ENCODE data around the gene CACNA1C.

The CACNA1C gene

DNA sequence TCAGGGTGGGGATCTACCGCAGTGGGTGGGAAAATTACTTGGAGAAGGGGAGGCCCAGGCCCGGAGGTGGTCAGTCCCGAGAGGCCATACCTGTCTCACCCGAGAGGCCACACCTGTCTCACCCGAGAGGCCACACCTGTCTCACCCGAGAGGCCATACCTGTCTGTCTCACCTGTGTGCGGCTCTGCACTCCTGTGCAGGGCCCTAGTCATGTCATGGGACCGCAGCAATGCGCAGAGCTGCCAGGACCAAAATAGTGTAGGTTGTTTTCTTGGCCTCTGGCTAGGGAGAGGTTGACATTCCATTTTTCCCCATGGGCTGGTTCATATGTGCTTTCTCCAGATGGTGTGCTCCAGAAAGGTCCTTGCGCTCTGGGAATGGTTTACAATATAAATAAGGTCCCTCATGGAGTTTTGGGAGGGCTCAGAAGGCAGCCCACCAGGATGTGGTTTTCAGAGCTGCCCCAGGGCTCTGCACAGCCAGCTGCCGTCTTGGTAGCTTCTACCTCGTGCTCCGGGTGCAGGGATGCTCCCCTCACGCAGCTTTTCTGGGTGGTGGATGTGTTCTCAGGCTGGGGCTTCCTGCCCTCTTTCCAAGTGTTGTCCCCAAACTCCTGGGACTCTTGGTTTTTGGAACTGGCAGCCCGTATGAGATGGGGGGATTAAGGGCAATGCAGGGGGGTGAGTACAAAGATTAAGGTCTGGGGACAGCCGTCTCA, 58.2 kb downstream of the CACNA1C start:
- H3K4me1 ChIP-seq (ENCODE audit: control insufficient read depth, insufficient read depth, low read length) = peaks cover 46% of the 10 kb centered on the region
- H3K9ac ChIP-seq (ENCODE audit: low read length in 2 of 2) = no peak overlapping the region
- H3K36me3 ChIP-seq (ENCODE audit: control insufficient read depth in 2 of 2, insufficient read depth in 2 of 2, low read length in 2 of 2) = peaks cover 0 to 8% of the 10 kb centered on the region in 2 donors
- no peak overlapping the region for H3K4me3 ChIP-seq (ENCODE audit: low read length in 2 of 2)
- no peaks in the 10 kb centered on the region for H3K9me3 ChIP-seq (ENCODE audit: control insufficient read depth in 2 of 2, low read length in 2 of 2)
- peak overlapping the region; percentile 11 for H3K27ac ChIP-seq (ENCODE audit: low read length)
- no peaks in the 10 kb centered on the region for H3K27me3 ChIP-seq (ENCODE audit: control insufficient read depth in 1 of 2, insufficient read depth in 2 of 2, low read length in 2 of 2)

DNA sequence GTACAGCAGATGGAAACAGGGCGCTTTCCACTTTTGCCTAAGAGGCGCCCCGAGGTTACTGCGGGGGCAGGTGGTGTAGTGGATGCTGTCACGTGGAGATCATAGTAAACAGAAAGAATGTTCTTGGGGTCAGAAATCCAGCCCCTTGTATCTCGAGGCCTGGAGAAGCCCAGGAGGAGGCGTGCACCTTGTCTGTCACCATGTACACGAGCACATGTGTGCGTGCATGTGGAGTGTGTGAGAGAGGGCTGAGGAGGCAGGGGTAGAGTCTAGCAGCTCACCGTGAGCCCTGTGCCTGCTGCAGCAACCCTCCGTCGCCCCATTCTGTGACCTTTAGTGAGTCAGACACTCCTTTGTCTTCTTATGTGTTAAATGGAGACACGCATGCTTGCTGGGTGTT, 59.0 kb downstream of the CACNA1C start:
- Histone ChIP-seq H3K36me3 (ENCODE audit: control insufficient read depth in 2 of 2, insufficient read depth in 2 of 2, low read length in 2 of 2) (peaks cover 0 to 9% of the 10 kb centered on the region in 2 donors), H3K9ac (ENCODE audit: low read length in 2 of 2) (no peak overlapping the region), H3K4me1 (ENCODE audit: control insufficient read depth, insufficient read depth, low read length) (peaks cover 46% of the 10 kb centered on the region), H3K4me3 (ENCODE audit: low read length in 2 of 2) (no peak overlapping the region), H3K27me3 (ENCODE audit: control insufficient read depth in 1 of 2, insufficient read depth in 2 of 2, low read length in 2 of 2) (no peaks in the 10 kb centered on the region), H3K9me3 (ENCODE audit: control insufficient read depth in 2 of 2, low read length in 2 of 2) (no peaks in the 10 kb centered on the region), H3K27ac (ENCODE audit: low read length) (peak overlapping the region; percentile 11)

DNA sequence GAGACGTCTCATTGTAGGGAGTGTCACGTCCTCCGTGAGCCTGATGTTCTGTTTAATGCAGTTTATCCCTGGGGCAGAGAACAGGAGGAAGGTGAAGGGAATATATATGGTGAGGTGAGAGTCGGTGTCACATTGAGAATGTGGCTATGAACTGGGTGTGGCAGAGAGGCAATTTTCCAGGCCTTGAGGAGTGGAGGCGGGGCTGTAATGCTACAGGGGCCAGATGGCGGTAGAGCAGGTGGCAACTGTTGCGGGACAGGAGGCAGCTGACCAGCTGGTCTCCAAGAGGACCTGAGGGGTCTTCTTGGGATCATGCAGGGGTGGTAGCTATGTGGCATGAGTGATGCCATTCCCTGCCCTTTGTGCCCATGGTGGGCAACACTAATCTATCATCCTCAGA, 59.6 kb downstream of the CACNA1C start:
- H3K9ac ChIP-seq (ENCODE audit: low read length in 2 of 2) = no peak overlapping the region
- peaks cover 50% of the 10 kb centered on the region for H3K4me1 ChIP-seq (ENCODE audit: control insufficient read depth, insufficient read depth, low read length)
- peaks cover 0 to 9% of the 10 kb centered on the region in 2 donors for H3K36me3 ChIP-seq (ENCODE audit: control insufficient read depth in 2 of 2, insufficient read depth in 2 of 2, low read length in 2 of 2)
- no peaks in the 10 kb centered on the region for H3K9me3 ChIP-seq (ENCODE audit: control insufficient read depth in 2 of 2, low read length in 2 of 2)
- no peaks in the 10 kb centered on the region for H3K27me3 ChIP-seq (ENCODE audit: control insufficient read depth in 1 of 2, insufficient read depth in 2 of 2, low read length in 2 of 2)
- H3K27ac ChIP-seq (ENCODE audit: low read length) = no peak overlapping the region
- H3K4me3 ChIP-seq (ENCODE audit: low read length in 2 of 2) = no peak overlapping the region

DNA sequence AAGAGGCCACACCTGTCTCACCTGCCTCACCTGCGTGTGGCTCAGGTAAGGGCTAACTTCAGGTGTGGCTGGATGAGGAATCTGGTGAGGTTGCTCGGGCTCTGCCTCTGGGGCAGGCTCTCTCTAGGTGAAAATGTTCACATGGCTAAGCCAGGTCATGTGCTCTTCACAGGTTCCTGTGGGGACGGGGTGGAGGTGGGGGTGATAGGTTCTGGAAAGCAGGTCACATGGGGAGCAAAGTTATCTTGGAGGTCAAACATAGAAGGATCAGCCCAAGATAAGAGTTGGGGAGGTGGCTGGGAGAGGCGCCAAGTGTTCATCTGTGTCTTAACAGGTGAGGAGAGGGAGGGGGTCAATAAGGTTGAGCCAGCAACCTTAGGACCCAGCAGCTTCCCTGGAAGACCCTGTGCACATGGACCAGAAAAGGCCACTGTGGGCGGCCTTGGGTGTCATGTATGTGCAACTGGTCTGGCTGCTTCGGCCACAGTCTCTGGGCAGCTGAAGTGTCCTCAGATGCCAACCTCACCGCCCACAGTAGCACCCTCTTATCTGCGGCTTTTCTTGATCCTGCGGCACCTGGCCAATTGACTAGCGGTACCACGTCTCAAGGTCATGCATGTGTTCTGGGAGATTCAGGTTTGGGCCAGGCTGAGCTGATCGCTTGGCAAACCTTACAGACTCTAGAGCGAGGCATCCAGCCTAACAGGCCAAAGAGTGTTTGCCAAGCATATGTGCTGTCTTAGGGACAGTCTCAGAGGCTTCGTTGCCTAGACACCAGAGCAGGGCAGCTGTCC, 60.5 kb downstream of the CACNA1C start:
- Histone ChIP-seq H3K9ac (ENCODE audit: low read length in 2 of 2) (no peak overlapping the region), H3K36me3 (ENCODE audit: control insufficient read depth in 2 of 2, insufficient read depth in 2 of 2, low read length in 2 of 2) (peaks cover 2 to 9% of the 10 kb centered on the region in 2 donors), H3K27ac (ENCODE audit: low read length) (no peak overlapping the region), H3K9me3 (ENCODE audit: control insufficient read depth in 2 of 2, low read length in 2 of 2) (no peaks in the 10 kb centered on the region), H3K4me1 (ENCODE audit: control insufficient read depth, insufficient read depth, low read length) (peaks cover 58% of the 10 kb centered on the region), H3K27me3 (ENCODE audit: control insufficient read depth in 1 of 2, insufficient read depth in 2 of 2, low read length in 2 of 2) (no peaks in the 10 kb centered on the region), H3K4me3 (ENCODE audit: low read length in 2 of 2) (no peak overlapping the region)

DNA sequence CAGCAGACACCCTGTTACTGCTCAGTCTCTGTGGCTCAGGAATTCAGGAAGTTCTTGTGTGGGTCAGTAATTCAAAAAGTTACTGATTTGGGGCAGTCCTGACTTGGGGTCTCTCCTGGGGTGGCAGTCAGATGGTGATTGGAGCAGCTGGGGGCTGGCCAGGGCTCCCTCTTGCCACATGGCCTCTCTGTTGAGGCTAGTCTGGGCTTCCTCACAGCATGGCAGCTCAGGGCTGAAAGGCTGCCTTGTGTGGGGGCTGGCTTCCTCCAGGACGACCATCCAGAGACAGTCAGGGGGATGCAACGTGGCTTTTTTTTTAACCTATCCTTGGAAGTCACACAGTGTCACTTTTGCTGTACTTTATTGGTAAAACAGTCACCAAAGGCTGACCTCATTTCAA, 61.3 kb downstream of the CACNA1C start:
- peaks cover 61% of the 10 kb centered on the region for H3K4me1 ChIP-seq (ENCODE audit: control insufficient read depth, insufficient read depth, low read length)
- no peak overlapping the region for H3K9ac ChIP-seq (ENCODE audit: low read length in 2 of 2)
- H3K9me3 ChIP-seq (ENCODE audit: control insufficient read depth in 2 of 2, low read length in 2 of 2) = no peaks in the 10 kb centered on the region
- no peak overlapping the region for H3K4me3 ChIP-seq (ENCODE audit: low read length in 2 of 2)
- peaks cover 2 to 9% of the 10 kb centered on the region in 2 donors for H3K36me3 ChIP-seq (ENCODE audit: control insufficient read depth in 2 of 2, insufficient read depth in 2 of 2, low read length in 2 of 2)
- no peaks in the 10 kb centered on the region for H3K27me3 ChIP-seq (ENCODE audit: control insufficient read depth in 1 of 2, insufficient read depth in 2 of 2, low read length in 2 of 2)
- H3K27ac ChIP-seq (ENCODE audit: low read length) = no peak overlapping the region

DNA sequence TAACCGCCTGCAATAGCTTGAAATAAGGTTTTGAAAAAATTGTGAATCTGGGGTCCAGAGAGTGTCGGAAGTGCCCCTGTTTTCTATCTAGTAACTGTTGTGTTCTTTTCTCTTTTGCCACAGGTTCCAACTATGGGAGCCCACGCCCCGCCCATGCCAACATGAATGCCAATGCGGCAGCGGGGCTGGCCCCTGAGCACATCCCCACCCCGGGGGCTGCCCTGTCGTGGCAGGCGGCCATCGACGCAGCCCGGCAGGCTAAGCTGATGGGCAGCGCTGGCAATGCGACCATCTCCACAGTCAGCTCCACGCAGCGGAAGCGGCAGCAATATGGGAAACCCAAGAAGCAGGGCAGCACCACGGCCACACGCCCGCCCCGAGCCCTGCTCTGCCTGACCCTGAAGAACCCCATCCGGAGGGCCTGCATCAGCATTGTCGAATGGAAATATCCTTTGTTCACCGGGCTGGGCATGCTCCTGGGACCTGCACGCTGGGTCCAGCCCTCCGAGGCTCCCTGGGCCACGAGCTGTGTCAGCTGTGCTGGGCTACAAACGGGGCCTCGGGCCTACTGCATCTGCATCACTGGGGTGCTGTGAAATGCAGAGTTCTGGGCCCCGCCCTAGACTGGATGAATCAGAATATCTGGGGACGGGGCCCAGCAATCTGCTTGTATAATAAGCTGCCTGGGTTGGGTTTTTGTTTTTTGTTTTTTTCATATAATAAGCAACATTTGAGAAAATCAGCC, 62.5 kb downstream of the CACNA1C start:
- no peak overlapping the region for H3K4me3 ChIP-seq (ENCODE audit: low read length in 2 of 2)

DNA sequence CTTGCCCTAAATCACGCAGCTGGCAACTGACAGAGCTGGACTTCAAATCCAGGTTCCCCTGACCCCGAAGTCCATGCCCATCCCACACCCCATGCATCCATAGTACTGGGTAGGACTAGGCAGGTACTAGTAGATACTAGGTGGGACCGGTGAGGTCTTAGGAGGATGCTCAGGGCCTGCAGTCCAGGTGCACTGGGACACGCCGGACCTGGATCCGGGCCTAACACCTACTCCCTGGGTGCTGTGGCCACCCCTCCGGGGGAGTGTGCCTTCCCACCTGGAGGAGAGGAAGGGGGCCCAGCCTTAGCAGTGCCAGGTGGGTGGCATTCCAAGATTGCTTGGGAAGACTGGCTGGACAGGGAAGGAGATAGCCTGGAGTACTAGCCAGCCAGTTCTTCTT, 64.8 kb downstream of the CACNA1C start:
- no peak overlapping the region for H3K9ac ChIP-seq (ENCODE audit: low read length in 2 of 2)
- peaks cover 2 to 9% of the 10 kb centered on the region in 2 donors for H3K36me3 ChIP-seq (ENCODE audit: control insufficient read depth in 2 of 2, insufficient read depth in 2 of 2, low read length in 2 of 2)
- H3K9me3 ChIP-seq (ENCODE audit: control insufficient read depth in 2 of 2, low read length in 2 of 2) = no peaks in the 10 kb centered on the region
- peak overlapping the region; percentile 88 for H3K27ac ChIP-seq (ENCODE audit: low read length)
- H3K4me1 ChIP-seq (ENCODE audit: control insufficient read depth, insufficient read depth, low read length) = peaks cover 61% of the 10 kb centered on the region
- no peak overlapping the region for H3K4me3 ChIP-seq (ENCODE audit: low read length in 2 of 2)
- H3K27me3 ChIP-seq (ENCODE audit: control insufficient read depth in 1 of 2, insufficient read depth in 2 of 2, low read length in 2 of 2) = no peaks in the 10 kb centered on the region

More for the DNA sequence above, 62.5 kb downstream of the CACNA1C start:
- peaks cover 2 to 9% of the 10 kb centered on the region in 2 donors for H3K36me3 ChIP-seq (ENCODE audit: control insufficient read depth in 2 of 2, insufficient read depth in 2 of 2, low read length in 2 of 2)
- H3K9me3 ChIP-seq (ENCODE audit: control insufficient read depth in 2 of 2, low read length in 2 of 2) = no peaks in the 10 kb centered on the region
- no peak overlapping the region for H3K9ac ChIP-seq (ENCODE audit: low read length in 2 of 2)
- no peaks in the 10 kb centered on the region for H3K27me3 ChIP-seq (ENCODE audit: control insufficient read depth in 1 of 2, insufficient read depth in 2 of 2, low read length in 2 of 2)
- H3K27ac ChIP-seq (ENCODE audit: low read length) = no peak overlapping the region
- peaks cover 65% of the 10 kb centered on the region for H3K4me1 ChIP-seq (ENCODE audit: control insufficient read depth, insufficient read depth, low read length)

DNA sequence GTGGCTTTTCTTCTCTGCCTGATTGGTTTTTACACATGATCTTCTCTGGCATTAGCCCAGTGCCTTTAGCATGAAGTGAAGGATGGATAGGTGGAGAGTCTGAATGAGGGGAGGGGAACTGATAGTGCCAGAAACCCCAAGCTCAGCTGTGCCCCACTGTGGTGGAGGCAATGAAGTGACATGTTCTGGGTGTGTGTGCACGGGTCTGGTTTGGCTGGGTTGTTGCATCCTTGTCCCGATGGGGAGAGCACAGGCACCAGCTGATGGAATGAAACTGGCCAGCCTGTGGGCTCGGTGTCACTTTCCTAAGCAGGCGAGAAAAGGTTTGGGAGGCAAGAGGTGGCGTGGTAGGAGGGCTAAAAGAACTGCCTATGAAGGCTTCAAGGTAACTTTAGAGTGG, 65.3 kb downstream of the CACNA1C start:
- H3K9me3 ChIP-seq (ENCODE audit: control insufficient read depth in 2 of 2, low read length in 2 of 2) = no peaks in the 10 kb centered on the region
- no peak overlapping the region for H3K4me3 ChIP-seq (ENCODE audit: low read length in 2 of 2)
- H3K36me3 ChIP-seq (ENCODE audit: control insufficient read depth in 2 of 2, insufficient read depth in 2 of 2, low read length in 2 of 2) = peaks cover 2 to 9% of the 10 kb centered on the region in 2 donors
- H3K27me3 ChIP-seq (ENCODE audit: control insufficient read depth in 1 of 2, insufficient read depth in 2 of 2, low read length in 2 of 2) = no peaks in the 10 kb centered on the region
- peak overlapping the region; percentile 88 for H3K27ac ChIP-seq (ENCODE audit: low read length)
- peaks cover 57% of the 10 kb centered on the region for H3K4me1 ChIP-seq (ENCODE audit: control insufficient read depth, insufficient read depth, low read length)
- H3K9ac ChIP-seq (ENCODE audit: low read length in 2 of 2) = peak overlapping the region in 1 of 2 donors; percentile 29

DNA sequence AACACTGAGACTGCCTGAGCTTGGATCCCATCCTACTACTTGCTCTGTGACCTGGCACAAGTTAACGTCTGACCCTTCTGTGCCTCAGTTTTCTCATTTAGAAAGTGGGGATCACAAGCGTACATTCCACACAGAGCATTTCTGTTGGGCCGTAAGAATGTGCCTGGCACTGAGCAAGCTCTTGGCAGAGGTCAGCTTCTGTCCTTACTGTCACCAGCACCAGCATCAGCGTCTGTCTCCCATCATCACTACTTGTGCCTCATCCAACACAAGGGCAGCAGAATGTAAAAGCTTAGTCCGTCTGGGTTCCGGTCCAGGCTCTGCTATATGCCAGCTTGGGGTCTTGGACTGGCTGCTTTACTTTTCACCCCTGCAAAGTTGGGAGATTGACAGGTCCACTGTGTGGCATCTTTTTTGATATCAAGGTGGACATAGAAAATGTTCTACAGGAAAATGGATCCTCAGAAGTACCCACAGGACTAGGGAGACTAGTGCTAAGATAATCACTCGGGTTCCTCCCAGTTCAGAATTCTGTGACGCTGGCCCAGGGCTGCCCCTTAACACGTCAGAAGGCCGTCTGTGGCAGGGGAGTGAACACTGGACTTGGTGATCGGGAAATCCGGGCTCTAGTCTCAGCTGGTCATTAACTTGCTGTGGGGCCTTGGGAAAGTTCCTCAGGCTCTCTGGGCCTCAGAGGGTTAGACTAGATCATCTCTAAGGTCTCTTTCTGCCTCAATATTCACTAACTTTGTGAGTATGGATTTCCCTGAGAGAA, 65.9 kb downstream of the CACNA1C start:
- no peak overlapping the region for H3K4me3 ChIP-seq (ENCODE audit: low read length in 2 of 2)
- H3K9ac ChIP-seq (ENCODE audit: low read length in 2 of 2) = peak overlapping the region; percentile 25 to 29
- peaks cover 2 to 9% of the 10 kb centered on the region in 2 donors for H3K36me3 ChIP-seq (ENCODE audit: control insufficient read depth in 2 of 2, insufficient read depth in 2 of 2, low read length in 2 of 2)
- no peaks in the 10 kb centered on the region for H3K27me3 ChIP-seq (ENCODE audit: control insufficient read depth in 1 of 2, insufficient read depth in 2 of 2, low read length in 2 of 2)
- H3K4me1 ChIP-seq (ENCODE audit: control insufficient read depth, insufficient read depth, low read length) = peaks cover 55% of the 10 kb centered on the region
- peak overlapping the region; percentile 88 for H3K27ac ChIP-seq (ENCODE audit: low read length)
- no peaks in the 10 kb centered on the region for H3K9me3 ChIP-seq (ENCODE audit: control insufficient read depth in 2 of 2, low read length in 2 of 2)

DNA sequence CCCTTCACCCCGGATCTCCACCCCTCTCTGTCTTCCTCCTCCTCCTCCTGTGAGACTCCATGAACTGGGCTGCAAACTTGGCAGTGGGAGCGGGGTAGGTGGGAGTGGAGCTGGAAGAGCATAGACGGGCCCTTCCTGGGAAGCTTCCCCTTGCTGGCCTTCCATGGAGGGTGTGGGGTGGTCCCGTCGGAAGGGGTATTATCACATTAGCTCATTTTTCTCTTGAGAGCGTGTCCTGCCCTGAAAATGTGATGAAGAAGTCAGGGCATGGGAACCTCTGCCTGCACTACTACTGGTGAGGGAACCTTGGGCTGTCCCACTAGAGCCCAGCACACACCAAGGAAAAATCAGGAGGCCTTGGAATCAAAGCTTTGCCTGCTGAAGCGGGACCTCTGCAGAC, 66.5 kb downstream of the CACNA1C start:
- H3K27ac ChIP-seq (ENCODE audit: low read length) = peak overlapping the region; percentile 88
- peak overlapping the region in 1 of 2 donors; percentile 22 for H3K4me3 ChIP-seq (ENCODE audit: low read length in 2 of 2)
- peaks cover 55% of the 10 kb centered on the region for H3K4me1 ChIP-seq (ENCODE audit: control insufficient read depth, insufficient read depth, low read length)

More for the DNA sequence above, 66.5 kb downstream of the CACNA1C start:
- no peaks in the 10 kb centered on the region for H3K9me3 ChIP-seq (ENCODE audit: control insufficient read depth in 2 of 2, low read length in 2 of 2)
- no peaks in the 10 kb centered on the region for H3K27me3 ChIP-seq (ENCODE audit: control insufficient read depth in 1 of 2, insufficient read depth in 2 of 2, low read length in 2 of 2)
- H3K9ac ChIP-seq (ENCODE audit: low read length in 2 of 2) = peak overlapping the region; percentile 25 to 36
- H3K36me3 ChIP-seq (ENCODE audit: control insufficient read depth in 2 of 2, insufficient read depth in 2 of 2, low read length in 2 of 2) = peaks cover 2 to 9% of the 10 kb centered on the region in 2 donors
